TTC549 (cell line): Measurements from ENCODE around the gene SUN1.

Experiments
- FAIRE-seq: peaks from 2 replicates; lab custom pipeline; 2012; peaks lifted over from hg19 to GRCh38; lab: Jason Lieb, UNC

Gene SUN1

GRCh38 chr7:892648-893593 is 60.6 kb downstream of the SUN1 start:
- no peak for FAIRE-seq

- no peak for FAIRE-seq
Observed at GRCh38 chr7:893686-894085, 61.4 kb downstream of the SUN1 start.

- FAIRE-seq: no peak
Observed at GRCh38 chr7:894164-894867, 62.0 kb downstream of the SUN1 start.

DNA sequence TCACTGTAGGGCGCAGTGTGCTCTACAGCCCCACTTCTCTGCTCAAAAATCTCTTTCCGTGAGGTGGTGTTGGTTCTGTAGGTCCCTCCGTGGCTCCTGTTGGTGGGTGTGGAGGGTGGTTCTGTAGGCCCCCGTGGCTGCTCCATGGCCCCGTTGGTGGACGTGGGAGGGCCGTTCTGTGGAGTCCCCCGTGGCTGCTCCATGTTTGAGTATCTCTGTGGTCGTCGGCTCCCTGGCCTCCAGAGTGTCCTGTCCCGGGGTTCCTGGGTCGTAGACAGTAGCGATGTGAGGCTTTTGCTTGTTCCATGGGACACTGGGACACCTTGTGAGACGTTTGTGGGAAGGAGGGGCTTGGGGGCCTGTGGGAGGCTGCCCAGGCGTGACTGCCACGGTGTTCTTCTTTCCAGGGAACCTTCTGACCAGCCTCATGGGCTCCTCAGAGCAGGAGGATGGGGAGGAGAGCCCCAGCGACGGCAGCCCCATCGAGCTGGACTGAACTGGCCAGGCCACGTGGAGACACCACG is 62.7 kb downstream of the SUN1 start:
- no peak for FAIRE-seq

GRCh38 chr7:895451-896052 is 63.3 kb downstream of the SUN1 start:
- FAIRE-seq: no peak

- no peak for FAIRE-seq
Observed at GRCh38 chr7:896346-897075, 64.2 kb downstream of the SUN1 start.

- no peak for FAIRE-seq
Observed at GRCh38 chr7:897086-897485, 64.8 kb downstream of the SUN1 start.

GRCh38 chr7:897771-898376 is 65.6 kb downstream of the SUN1 start:
- no peak for FAIRE-seq

GRCh38 chr7:898460-898854 is 66.2 kb downstream of the SUN1 start:
- FAIRE-seq: no peak

DNA sequence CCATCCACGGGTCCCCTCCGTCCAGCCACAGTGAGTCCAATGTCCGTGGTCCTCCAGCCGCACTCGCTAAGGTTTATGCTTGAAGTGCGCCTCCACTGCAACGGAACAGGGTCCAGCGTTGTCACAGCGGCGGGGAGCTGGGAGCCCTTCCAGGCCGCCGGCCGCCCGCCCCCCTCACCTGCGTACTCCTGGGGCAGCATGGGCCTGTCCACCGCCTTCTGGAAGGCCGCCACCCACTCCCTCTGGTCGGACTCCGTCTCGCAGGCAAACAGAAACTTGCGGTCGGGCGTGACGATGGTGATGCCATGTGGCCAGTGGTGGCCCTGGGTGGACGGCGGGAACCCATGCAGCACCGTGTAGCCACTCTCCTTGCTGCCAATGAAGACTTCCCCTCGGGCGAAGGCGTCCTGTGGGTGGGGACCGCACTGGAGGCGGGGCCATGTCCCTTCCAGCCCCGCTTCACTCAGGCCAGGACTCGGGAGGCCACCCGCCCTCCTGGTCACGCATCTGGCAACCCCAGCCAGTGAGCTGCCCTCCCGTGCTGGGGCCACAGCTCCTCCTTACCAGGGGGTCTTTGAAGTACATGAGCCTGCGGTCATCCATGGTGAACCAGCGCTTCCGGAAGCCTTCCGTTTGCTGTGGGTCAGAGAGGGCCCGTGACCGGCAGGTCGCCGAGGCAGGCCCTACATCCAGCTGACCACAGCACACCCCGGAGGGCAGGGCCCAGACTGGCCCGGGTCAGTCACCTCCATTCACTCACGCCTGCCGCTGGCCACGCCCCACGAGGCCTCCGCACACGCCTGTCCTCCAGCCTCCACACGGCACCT is 66.8 kb downstream of the SUN1 start:
- no peak for FAIRE-seq

DNA sequence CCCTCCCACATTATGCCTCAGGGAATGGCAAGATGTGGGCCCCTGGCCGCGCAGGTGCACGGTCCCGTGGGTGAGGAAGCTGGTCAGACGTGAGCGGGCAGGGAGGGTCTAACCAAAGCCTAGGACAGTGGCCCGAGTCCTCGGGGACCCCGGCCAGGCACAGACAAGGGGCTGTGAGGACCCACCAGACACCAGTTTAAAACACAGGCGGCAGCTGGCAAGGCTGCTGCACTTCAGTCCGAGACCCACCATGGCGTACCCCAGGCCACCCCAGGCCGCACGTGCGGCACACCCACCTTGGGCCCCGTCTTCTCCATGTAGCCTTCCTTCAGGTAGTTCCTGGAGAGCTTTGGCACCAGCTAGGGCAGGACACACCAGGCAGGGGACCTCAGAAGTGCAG is 67.5 kb downstream of the SUN1 start:
- FAIRE-seq: no peak

DNA sequence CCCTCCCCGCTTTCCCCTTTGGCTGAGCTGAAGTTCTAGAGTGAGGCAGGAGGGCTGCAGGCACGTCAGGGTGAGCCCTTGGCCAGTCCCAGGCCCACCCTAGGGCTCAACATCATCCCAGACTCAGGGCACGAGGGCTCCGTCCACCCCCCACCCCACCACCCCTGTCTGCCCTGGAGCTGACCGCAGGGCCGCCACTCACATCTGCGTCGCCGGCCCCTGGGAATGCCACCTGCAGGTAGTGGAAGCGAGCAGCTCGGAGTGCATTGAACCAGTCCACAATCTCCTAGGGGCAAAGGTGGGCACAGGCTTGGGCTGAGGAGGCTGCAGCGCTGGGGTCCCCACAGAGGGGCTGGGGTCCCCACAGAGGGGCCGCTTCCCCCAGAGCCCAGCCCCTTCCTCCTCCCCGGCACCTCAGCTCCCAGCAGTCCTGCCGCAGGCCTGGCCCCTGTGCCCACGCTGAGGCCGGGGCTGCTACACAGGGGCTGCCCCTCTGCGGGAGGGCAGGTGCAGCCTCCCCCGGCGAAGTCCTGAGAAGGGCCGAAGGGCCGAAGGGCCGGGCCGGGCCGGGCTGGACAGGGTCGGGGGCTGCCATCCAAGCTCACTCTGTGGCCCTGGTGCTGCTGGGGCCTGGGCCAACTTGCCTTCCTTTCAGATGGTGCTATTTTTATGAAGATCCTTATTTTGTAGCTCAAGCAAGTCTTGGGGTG is 68.2 kb downstream of the SUN1 start:
- FAIRE-seq: no peak

- FAIRE-seq: no peak
Observed at GRCh38 chr7:901041-901387, 68.7 kb downstream of the SUN1 start.

DNA sequence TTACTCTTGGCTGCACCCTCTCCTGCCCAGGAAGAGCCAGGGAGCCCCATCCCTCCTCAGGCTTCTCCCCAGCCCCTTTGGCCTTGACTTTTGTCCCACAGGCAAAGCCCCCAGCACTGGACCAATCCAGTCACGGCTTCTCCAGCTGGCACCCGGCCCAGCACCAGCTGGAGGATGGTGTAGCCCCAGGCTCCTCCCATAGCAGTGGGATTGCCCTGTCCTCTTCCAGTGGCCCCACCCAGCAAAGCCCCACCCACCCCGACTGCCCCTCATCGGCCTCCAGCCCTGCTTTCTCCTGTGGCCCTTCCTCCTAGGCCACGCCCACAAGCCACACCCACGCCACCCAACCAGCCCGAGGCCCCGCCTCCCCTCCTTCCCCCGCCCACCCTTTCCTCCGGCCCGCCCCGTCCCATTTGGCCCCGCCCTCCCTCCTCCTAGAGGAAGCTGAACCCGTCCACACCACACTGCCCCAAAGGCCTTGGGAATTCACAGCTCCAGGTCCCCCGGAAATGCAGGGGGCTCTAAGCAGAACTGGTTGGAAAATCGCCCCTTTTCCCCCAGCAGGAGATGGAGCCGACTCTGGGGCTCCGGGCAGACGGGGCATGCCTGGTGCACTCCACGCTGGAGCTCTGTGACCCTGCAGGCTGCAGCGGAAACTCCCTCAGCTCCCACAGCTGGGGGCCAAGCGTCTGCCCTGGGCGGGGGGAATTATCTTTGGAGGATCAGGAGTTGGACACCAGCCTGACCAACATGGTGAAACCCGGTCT is 69.3 kb downstream of the SUN1 start:
- no peak for FAIRE-seq

GRCh38 chr7:902996-903395 is 70.7 kb downstream of the SUN1 start:
- no peak for FAIRE-seq

DNA sequence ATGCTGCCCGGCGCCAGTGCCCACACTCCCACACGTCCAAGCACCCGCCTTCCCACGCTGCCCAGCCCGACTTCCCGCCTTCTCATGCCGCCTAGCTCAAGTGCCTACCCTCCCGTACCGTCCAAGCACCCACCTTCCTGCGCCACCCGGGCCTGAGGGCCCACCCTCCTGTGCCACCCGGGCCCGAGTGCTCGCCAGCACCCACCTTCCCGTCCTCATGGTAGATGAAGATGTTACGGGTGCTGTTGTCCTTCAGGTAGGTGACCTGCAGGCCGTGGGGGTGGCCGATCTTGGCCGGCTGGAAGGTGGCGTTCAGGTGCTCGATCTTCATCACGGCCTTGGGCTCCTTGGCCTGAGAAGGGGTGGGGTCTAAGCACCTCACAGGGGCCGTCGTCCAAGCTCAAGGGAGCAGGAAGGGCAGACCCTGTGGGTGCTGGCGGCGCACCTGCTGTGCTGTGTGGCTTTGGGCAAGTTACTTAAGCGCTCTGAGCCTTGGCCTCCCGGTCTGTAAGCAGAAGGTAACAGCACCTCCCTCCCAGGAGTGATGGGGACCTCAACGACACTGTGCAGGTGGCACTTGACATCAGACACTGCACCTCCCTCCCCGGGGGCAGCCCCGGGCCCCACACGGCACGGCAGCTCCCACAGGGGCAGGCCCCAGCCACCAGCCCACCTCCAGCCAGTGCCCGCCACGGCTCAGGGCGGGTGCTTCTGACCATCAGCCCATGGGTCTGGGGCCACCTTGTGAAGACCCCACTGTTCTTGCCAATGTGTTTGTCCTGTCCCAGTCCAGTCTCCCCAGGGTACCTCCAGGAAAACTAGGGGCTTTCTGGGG is 71.9 kb downstream of the SUN1 start:
- FAIRE-seq: no peak

DNA sequence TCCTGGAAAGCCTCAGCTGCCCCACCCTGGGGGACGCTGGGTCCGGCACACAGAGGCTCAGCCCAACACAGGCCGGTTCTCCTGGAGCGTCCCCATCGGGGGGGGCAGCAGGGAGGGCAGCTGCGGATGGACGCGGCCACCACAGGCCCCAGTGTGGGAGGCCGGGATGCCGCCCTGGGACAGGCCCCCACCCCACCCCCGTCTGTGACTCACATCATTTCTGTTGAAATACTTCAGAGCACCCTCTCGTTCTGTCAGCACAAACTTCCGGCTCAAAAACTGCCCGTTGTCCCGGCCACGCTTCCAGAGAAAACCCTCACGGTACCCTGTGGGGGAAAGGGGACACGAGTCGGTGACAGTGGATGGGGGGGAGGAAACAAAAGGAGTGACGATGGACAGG is 72.6 kb downstream of the SUN1 start:
- FAIRE-seq: no peak

DNA sequence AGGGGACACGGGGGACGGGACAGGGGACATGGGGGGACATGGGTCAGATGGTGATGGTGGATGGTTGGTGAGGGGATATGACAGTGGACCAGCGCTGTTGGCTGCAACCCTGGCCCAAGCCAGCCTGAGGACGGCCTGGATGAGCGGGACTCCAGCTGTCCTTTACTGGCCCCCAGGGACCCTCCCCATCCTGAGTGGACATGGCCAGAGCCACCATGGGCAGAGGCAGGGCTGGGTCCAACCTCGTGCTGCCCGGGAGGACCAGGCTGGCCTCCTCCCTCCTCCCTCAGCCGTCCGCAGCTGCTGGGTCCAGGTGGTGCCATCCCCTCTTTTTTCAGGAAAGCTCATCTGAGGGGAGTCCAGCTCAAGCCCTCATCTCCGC is 74.5 kb downstream of the SUN1 start:
- no peak for FAIRE-seq
